ENCODE measurements around the gene DIPK1A. TPM values are rescaled to one million over a fixed set of nuclear protein-coding genes. Genes with fewer than 3 reads are reported as not detected.

DIPK1A gene
- total RNA-seq, 1 donor from 2014 or later, result 4.6 TPM

DNA sequence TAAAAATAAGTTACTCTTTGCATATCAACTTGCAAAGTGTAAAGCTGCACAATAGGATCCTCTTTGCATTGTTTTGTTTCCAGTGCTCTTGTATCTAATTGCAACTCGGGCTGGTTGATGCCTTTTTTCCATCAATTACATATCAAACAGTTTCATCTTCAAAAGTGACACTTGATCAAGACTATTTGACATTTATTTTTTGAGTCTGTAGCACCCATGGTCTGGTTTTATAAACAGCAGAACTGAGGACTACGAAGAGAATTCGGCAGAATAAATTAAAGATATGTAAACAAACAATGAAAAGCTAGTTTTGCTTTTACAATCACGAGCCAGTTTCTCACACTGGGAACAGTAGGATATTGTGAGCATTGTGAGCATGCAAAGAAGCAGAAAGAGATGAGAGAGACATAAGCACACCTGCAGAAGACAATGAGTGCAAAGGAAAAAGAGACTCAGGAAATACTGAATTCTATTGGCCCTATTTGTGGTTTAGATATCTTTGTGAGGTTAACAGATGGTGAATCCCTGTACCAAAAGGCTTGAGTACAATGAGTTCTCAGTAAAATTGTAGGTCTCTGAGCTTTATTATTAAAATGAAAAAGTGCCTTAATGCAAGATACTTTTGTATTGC lies 84.1 kb downstream of the DIPK1A start:
- Histone ChIP-seq H3K4me3 (no peak overlapping the region), H3K9me3 (no peaks in the 10 kb centered on the region), H3K27me3 (no peaks in the 10 kb centered on the region), H3K27ac (no peak overlapping the region), H3K36me3 (no peaks in the 10 kb centered on the region), H3K4me1 (no peaks in the 10 kb centered on the region)
- ATAC-seq, result no peak
- TF ChIP-seq, protein P1, sequence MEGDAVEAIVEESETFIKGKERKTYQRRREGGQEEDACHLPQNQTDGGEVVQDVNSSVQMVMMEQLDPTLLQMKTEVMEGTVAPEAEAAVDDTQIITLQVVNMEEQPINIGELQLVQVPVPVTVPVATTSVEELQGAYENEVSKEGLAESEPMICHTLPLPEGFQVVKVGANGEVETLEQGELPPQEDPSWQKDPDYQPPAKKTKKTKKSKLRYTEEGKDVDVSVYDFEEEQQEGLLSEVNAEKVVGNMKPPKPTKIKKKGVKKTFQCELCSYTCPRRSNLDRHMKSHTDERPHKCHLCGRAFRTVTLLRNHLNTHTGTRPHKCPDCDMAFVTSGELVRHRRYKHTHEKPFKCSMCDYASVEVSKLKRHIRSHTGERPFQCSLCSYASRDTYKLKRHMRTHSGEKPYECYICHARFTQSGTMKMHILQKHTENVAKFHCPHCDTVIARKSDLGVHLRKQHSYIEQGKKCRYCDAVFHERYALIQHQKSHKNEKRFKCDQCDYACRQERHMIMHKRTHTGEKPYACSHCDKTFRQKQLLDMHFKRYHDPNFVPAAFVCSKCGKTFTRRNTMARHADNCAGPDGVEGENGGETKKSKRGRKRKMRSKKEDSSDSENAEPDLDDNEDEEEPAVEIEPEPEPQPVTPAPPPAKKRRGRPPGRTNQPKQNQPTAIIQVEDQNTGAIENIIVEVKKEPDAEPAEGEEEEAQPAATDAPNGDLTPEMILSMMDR (IDR thresholded peaks at IDR 0.05), result no peak
- DNase-seq, result no peak
- intact Hi-C loops (cut with DNase I), result no loop called here

DNA sequence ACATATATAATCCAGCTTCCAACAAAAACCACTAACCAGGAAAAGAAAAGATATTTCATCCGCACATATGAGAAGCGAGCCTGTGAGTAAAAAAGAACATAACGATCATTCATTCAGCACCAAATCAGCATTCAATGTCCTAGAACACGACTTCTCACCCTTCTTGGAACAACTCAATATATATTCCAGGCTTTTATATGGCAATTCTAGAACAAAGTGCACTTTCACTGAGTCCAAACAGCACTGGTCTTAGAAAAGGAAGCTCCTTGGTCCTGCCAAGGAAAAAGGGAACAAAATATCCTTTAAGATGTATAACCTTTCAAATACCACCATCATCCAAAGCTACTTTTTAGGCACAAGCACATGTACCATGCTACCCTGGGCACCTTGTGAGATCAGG lies 84.9 kb downstream of the DIPK1A start:
- Histone ChIP-seq H3K9me3 (no peaks in the 10 kb centered on the region), H3K27ac (no peak overlapping the region), H3K27me3 (no peaks in the 10 kb centered on the region), H3K36me3 (no peaks in the 10 kb centered on the region), H3K4me1 (no peaks in the 10 kb centered on the region), H3K4me3 (no peak overlapping the region)
- TF ChIP-seq, protein P1 (IDR thresholded peaks at IDR 0.05), result no peak
- intact Hi-C loops (cut with DNase I), result no loop called here
- DNase-seq (no peak), ATAC-seq (no peak)

DNA sequence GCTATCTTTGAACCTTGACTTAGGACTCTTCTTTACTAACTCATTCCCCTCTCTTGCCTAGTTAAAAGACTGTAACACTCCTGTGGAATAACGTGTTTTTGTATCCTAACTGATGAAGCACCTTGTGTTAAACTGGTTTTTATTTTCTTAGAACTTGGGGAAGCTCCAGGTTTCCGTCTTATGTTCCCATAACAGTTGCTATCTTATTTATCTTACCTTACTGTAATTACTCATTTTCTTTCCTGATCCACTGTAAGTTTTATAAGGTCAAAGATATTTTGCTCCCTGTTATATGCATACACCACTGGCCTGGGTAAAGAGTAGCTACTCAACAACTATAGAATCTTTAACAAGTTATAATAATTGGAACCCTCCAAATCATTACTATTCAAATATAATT lies 86.3 kb downstream of the DIPK1A start:
- Histone ChIP-seq H3K4me1 (no peaks in the 10 kb centered on the region), H3K27me3 (no peaks in the 10 kb centered on the region), H3K27ac (no peak overlapping the region), H3K9me3 (no peaks in the 10 kb centered on the region), H3K4me3 (no peak overlapping the region), H3K36me3 (no peaks in the 10 kb centered on the region)
- ATAC-seq, result no peak
- intact Hi-C loops (cut with DNase I), result no loop called here
- TF ChIP-seq, protein P1 (IDR thresholded peaks at IDR 0.05), result no peak
- no peak for DNase-seq

DNA sequence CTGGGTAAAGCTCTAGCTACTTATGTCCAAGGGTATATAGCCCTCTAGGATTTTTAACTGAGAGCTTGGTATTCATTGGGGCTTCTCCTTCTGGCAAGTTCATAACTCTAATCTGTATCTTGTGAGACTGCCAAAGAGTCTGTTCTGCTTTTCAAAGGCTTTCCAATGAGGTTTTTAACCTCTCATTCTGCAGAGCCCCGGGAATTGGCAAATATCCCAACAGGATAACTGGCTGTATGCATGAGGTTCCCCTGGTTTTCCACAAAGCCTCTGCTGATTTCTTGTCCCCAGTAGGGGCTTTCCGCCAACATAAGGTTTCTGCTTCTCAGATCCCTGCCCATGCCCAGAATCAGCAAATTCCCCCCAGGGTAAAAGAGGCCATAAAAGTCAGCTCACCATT lies 88.5 kb downstream of the DIPK1A start:
- intact Hi-C loops (cut with DNase I), result no loop called here
- no peaks in the 10 kb centered on the region for H3K36me3 ChIP-seq
- ATAC-seq (no peak), DNase-seq (no peak)
- H3K27ac ChIP-seq, result no peak overlapping the region
- no peaks in the 10 kb centered on the region for H3K9me3 ChIP-seq
- no peaks in the 10 kb centered on the region for H3K4me1 ChIP-seq
- H3K27me3 ChIP-seq, result no peaks in the 10 kb centered on the region
- TF ChIP-seq, protein P1 (IDR thresholded peaks at IDR 0.05), result no peak
- no peak overlapping the region for H3K4me3 ChIP-seq

DNA sequence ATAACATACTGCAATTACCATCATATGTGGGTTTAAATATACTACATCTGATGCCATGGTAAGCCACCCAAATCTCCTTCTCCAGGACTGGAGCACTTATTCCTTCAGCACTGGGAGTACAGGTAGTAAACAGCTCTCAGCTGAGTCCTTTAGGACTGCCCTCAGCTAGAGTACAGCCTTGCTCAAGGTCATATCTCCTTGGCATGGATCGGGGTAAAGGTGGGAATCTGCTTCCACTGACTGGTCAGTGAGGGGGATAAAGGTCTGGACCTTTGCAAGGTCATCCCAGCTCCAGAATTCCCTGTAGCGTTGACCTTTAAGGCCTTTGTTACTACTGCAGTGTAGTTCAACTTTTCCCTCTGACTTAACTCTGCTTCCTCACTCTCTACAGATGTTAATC lies 90.7 kb downstream of the DIPK1A start:
- Histone ChIP-seq H3K4me3 (no peak overlapping the region), H3K4me1 (no peaks in the 10 kb centered on the region), H3K36me3 (no peaks in the 10 kb centered on the region), H3K27ac (no peak overlapping the region), H3K9me3 (no peaks in the 10 kb centered on the region), H3K27me3 (no peaks in the 10 kb centered on the region)
- DNase-seq, result no peak
- TF ChIP-seq, protein P1 (IDR thresholded peaks at IDR 0.05), result no peak
- intact Hi-C loops (cut with DNase I), result no loop called here
- ATAC-seq, result peak; percentile 9

DNA sequence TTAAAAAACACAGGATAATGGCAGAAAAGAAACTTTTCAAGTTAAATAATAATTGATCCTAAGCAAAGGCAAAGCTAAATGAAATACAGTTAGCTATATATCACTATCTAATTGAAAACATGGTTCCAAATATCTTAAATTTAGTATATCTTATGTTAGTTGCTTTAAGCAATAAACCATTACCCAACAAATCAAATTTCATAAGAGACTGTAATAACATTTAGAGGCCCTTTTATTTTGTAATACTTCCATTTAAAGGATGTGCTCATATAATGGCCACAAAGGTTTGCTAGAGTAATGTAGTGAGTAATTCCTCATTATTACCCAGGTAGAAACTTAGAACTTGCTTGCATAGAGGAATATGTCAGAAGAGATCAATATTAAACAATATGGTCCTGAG lies 97.1 kb downstream of the DIPK1A start:
- no peaks in the 10 kb centered on the region for H3K27me3 ChIP-seq
- no peak for ATAC-seq
- H3K4me3 ChIP-seq, result no peak overlapping the region
- H3K9me3 ChIP-seq, result no peaks in the 10 kb centered on the region
- intact Hi-C loops (cut with DNase I), result no loop called here
- no peak for DNase-seq
- H3K36me3 ChIP-seq, result no peaks in the 10 kb centered on the region
- H3K4me1 ChIP-seq, result no peaks in the 10 kb centered on the region
- H3K27ac ChIP-seq, result no peak overlapping the region
- TF ChIP-seq, protein P1 (IDR thresholded peaks at IDR 0.05), result no peak
